Right atrium auricular region (tissue), 2 donors: ENCODE results near the gene LRBA. TPM values are rescaled to one million over a fixed set of nuclear protein-coding genes. Genes with fewer than 3 reads are reported as not detected.
"Not testable (repeated sequence)": the region's sequence is repeated elsewhere in the genome, so short reads cannot be mapped to it uniquely, and the experiment has no call there.

Experiments
- DNase-seq: peaks from one replicate; pipeline ENCODE4 v3.0.0-alpha.2; 2019; ENCODE audit warnings: low spot score
- H3K27ac ChIP-seq, 2 donors: fragments of 200-600 bp; sonication (generic); 1 replicate in 1 of 2; 2 replicates in 1 of 2; pipeline ENCODE4 v1.5.1; 2016 to 2019
- H3K27me3 ChIP-seq, 2 donors: fragments of 200-600 bp; sonication (generic); one replicate each; pipeline versions ENCODE4 v1.5.1 to v1.6.0; 2017 to 2019
- H3K36me3 ChIP-seq: fragments of 200-600 bp; sonication (generic); one replicate; pipeline ENCODE4 v1.5.1; 2016
- H3K4me1 ChIP-seq, 2 donors: fragments of 200-600 bp; sonication (generic); one replicate each; pipeline versions ENCODE4 v1.5.1 to v1.6.0; 2017 to 2019
- H3K4me3 ChIP-seq, 2 donors: fragments of 200-600 bp; sonication (generic); 1 replicate in 1 of 2; 2 replicates in 1 of 2; pipeline ENCODE4 v1.5.1; 2017 to 2019; ENCODE audit warnings: mild to moderate bottlenecking in 1 of 2, moderate library complexity in 1 of 2
- H3K9me3 ChIP-seq, 2 donors: fragments of 200-600 bp; sonication (generic); one replicate each; pipeline ENCODE4 v1.5.1; 2019
- total RNA-seq, 2 donors: library from RNA; depleted of rRNA; stranded (reverse); fragments of >200 nt; gene quantifications; one replicate each; pipeline ENCODE4 v1.1.0, GENCODE V29; 2016
- TF ChIP-seq, protein P1 (sequence below), 2 donors: fragments of 200-600 bp; sonication (generic); IDR thresholded peaks; one replicate each; pipeline ENCODE4 v1.5.1; 2019; ENCODE audit warnings: antibody characterized with exemption in 2 of 2

The LRBA gene
- total RNA-seq, 2 donors from 2014 or later = 20.8 to 37.7 TPM

DNA sequence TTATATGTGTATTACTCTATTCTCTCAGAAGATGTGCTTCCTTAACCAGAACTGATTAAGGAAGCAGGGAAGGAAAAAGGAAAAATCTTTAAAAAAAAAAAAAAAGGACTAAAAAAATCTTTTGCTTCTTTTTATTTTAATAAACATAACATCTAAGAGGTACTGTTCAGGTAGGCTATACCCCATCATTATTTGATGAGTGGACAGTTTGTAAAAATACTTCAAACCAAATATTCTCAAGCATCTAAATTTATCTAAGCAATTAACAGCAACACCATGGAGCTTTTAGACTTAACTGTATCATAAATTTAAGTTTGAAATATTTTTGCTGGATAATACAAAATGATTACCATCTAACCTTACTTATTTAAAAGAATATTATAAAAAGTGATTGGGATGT is 264.3 kb downstream of the LRBA start:
- Histone ChIP-seq H3K27ac (no peak overlapping the region), H3K4me3 (no peak overlapping the region), H3K36me3 (no peaks in the 10 kb centered on the region), H3K9me3 (no peaks in the 10 kb centered on the region), H3K4me1 (no peaks in the 10 kb centered on the region), H3K27me3 (no peaks in the 10 kb centered on the region)
- no peak for DNase-seq
- TF ChIP-seq, protein P1, sequence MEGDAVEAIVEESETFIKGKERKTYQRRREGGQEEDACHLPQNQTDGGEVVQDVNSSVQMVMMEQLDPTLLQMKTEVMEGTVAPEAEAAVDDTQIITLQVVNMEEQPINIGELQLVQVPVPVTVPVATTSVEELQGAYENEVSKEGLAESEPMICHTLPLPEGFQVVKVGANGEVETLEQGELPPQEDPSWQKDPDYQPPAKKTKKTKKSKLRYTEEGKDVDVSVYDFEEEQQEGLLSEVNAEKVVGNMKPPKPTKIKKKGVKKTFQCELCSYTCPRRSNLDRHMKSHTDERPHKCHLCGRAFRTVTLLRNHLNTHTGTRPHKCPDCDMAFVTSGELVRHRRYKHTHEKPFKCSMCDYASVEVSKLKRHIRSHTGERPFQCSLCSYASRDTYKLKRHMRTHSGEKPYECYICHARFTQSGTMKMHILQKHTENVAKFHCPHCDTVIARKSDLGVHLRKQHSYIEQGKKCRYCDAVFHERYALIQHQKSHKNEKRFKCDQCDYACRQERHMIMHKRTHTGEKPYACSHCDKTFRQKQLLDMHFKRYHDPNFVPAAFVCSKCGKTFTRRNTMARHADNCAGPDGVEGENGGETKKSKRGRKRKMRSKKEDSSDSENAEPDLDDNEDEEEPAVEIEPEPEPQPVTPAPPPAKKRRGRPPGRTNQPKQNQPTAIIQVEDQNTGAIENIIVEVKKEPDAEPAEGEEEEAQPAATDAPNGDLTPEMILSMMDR (IDR thresholded peaks at IDR 0.05) = no peak

DNA sequence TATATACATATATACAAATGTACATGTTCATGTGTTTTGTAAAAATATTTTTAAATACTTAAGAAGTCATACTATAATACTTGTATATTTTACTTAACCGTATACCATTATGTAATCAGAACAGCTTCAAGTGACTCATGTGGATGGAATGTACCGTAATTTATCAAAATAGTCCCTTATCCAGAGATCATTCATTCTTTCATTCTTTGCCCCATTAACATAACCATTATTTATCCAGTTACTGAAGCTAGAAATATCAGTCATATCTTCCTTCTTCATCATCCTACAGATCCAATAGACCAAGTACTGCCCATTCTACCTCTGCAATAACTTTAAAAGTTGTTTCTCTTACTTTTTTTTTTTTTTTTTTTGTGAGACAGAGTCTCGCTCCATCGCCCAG is 268.9 kb downstream of the LRBA start:
- Histone ChIP-seq H3K27me3 (no peaks in the 10 kb centered on the region), H3K9me3 (peaks cover 0 to 2% of the 10 kb centered on the region in 2 donors), H3K27ac (no peak overlapping the region), H3K4me3 (no peak overlapping the region), H3K4me1 (no peaks in the 10 kb centered on the region), H3K36me3 (no peaks in the 10 kb centered on the region)
- TF ChIP-seq, protein P1 (IDR thresholded peaks at IDR 0.05) = no peak
- no peak for DNase-seq

DNA sequence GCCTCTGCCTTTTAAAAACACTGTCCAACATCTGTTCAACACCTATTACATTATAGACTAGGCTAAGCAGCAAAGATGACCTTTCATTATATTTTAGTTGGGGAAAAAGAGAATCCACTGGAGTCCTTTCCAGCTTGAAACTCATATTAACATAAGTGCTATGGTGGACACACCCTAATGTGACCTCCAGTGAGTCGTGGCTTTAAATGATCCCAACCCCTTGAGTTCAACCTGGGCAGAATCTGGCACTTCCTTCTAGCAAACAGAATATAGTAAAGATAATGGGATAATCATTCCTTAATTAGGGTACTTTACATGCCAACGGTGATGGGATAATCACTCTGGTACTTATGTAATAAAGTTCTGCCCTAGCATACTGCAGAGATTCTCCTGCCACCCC is 270.5 kb downstream of the LRBA start:
- H3K27me3 ChIP-seq = no peaks in the 10 kb centered on the region
- no peak for DNase-seq
- no peak overlapping the region for H3K4me3 ChIP-seq
- no peaks in the 10 kb centered on the region for H3K4me1 ChIP-seq
- TF ChIP-seq, protein P1 (IDR thresholded peaks at IDR 0.05) = no peak
- no peak overlapping the region for H3K27ac ChIP-seq
- peaks cover 0 to 8% of the 10 kb centered on the region in 2 donors for H3K9me3 ChIP-seq
- H3K36me3 ChIP-seq = no peaks in the 10 kb centered on the region

DNA sequence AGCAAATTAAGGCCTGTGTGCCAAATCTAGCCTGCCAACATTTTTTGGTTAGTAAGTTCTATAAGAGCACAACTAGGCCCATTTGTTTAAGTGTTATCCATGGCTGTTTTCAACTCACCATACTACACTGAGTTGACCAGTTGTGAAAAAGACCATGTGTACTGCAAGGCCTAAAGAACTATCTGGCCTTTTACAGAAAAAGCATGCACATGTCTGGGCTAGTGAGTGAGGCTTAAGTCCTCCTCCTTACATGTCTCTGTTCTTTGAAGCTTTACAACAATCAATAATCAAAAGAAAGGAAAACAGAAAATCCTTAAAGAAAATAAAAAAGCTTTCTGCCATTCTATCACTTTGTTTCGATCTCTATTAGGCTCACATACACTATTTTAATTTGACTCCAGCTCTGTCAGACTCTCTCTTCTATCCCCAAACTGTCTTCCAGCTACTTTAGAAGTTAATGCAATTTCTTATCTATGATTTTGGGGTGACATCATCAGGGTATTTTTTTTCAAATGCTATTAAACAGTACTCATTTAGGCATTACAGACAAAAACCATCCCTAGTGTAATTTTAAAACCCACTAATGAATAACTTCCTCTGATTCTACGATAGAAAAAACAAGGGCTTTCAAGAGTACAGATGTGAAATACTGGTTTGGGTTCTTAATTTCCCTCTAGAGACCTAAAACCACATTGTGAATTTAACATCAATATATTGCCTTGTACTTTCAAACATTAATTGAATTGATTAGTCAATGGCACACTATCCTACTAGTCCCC is 271.3 kb downstream of the LRBA start:
- Histone ChIP-seq H3K36me3 (no peaks in the 10 kb centered on the region), H3K4me1 (no peaks in the 10 kb centered on the region), H3K27ac (no peak overlapping the region), H3K4me3 (no peak overlapping the region), H3K27me3 (no peaks in the 10 kb centered on the region), H3K9me3 (peaks cover 0 to 8% of the 10 kb centered on the region in 2 donors)
- TF ChIP-seq, protein P1 (IDR thresholded peaks at IDR 0.05) = no peak
- DNase-seq = no peak

DNA sequence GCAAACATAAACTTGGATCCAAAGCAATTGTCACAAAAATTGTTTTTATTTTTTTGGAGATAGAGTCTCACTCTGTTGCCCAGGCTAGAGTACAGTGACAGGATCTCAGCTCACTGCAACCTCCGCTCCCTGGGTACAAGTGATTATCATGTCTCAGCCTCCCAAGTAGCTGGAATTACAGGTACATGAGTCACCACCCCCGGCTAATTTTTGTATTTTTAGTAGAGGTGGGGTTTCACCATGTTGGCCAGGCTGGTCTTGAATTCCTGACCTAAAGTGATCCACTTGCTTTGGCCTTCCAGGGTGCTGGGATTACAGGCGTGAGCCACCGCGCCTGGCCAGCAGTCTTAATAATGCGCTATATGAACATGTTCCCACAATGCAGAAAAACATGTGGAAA is 272.2 kb downstream of the LRBA start:
- H3K36me3 ChIP-seq, H3K9me3 ChIP-seq, H3K4me1 ChIP-seq, DNase-seq, H3K27me3 ChIP-seq, H3K4me3 ChIP-seq, H3K27ac ChIP-seq: not testable (repeated sequence)

DNA sequence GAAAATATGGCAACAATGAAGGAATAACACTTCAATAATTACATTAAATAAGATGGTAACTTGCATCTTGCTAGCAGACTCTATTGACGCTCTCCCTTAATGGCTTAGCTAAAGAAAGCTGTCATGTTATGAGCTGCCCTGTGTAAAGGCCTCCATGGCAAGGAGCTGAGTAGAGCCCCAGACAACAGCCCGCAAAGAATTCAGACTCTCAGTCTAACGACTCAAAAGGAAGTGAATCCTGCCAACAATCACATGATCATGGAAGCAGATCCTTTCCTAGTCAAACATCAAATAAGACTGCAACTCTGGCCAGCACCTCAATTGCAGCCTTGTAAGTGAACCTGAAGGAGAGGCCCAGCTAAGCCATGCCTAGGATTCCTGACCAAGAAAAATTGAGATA is 275.5 kb downstream of the LRBA start:
- Histone ChIP-seq H3K27me3 (no peaks in the 10 kb centered on the region), H3K4me1 (no peaks in the 10 kb centered on the region), H3K9me3 (peaks cover 0 to 8% of the 10 kb centered on the region in 2 donors), H3K36me3 (no peaks in the 10 kb centered on the region), H3K4me3 (no peak overlapping the region), H3K27ac (no peak overlapping the region)
- TF ChIP-seq, protein P1 (IDR thresholded peaks at IDR 0.05) = no peak
- no peak for DNase-seq
